Measurements from ENCODE around the gene GLRX3. TPM values are rescaled to one million over a fixed set of nuclear protein-coding genes. Genes with fewer than 3 reads are reported as not detected.

The GLRX3 gene
- total RNA-seq, 1 donor from 2014 or later: 112 TPM

Other genes starting within 250 kb of the GLRX3 start
- gene EBF3, start 172.1 kb upstream of the GLRX3 start, total RNA-seq: 21.9 and 32.2 TPM in 2 replicates
- gene C10orf143, start 25.6 kb upstream of the GLRX3 start, total RNA-seq: 0.52 and 0.96 TPM in 2 replicates